Activated CD8-positive, alpha-beta memory T cell treated with anti-CD3 and anti-CD28 coated beads for 36 hours (primary cell): ENCODE measurements around the gene CACNA1B. TPM values are rescaled to one million over a fixed set of nuclear protein-coding genes. Genes with fewer than 3 reads are reported as not detected.

Experiments
- CTCF ChIA-PET: fragments of 350-600 bp; sonication (Branson Sonifier 250); formaldehyde crosslinking; loops from one replicate; lab custom pipeline; 2021; ENCODE audit warnings: antibody characterized with exemption; lab: Charles Lee
- POLR2A ChIA-PET: fragments of 350-600 bp; sonication (Branson Sonifier 250); formaldehyde crosslinking; loops from one replicate; lab custom pipeline; 2021; ENCODE audit warnings: antibody characterized with exemption; lab: Charles Lee
- total RNA-seq, 2 experiments: library from RNA; stranded (reverse); gene quantifications; one replicate each; pipeline ENCODE4 v1.2.3, GENCODE V29; 2021

Gene CACNA1B
- total RNA-seq, 2 experiments from 2014 or later, result not detected

DNA sequence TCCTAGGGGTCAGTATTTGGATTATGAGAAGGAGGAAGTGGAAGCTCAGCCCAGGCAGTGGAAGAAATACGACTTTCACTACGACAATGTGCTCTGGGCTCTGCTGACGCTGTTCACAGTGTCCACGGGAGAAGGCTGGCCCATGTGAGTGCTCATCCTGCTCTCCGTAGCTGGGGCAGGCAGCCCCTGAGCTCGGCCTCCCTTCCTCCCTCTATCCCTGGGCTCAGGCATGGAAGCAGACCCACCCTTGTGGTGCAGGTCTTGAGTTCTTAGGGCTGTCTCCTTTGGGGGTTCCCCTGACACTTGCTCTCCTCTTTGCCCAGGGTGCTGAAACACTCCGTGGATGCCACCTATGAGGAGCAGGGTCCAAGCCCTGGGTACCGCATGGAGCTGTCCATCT, 180.1 kb downstream of the CACNA1B start:
- CTCF ChIA-PET, result no interaction called here
- POLR2A ChIA-PET, result no interaction called here

DNA sequence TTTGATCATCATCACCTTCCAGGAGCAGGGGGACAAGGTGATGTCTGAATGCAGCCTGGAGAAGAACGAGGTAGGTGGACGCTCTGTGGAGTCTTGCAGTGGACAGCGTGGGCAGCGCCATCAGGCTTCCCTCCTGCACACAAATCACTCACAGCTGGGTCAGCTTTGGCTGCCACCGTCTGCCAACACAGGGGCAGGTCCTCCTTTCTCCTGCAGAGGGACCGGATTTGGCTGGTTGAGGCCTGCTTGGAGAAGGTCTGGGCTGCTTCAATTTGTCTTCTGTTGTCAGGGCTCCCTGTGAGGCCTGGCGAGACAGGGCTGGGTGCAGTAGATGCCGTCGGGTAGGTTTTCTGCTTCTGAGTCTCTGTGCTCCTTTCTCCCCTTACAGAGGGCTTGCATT, 180.6 kb downstream of the CACNA1B start:
- ChIA-PET CTCF (no interaction called here), POLR2A (no interaction called here)

DNA sequence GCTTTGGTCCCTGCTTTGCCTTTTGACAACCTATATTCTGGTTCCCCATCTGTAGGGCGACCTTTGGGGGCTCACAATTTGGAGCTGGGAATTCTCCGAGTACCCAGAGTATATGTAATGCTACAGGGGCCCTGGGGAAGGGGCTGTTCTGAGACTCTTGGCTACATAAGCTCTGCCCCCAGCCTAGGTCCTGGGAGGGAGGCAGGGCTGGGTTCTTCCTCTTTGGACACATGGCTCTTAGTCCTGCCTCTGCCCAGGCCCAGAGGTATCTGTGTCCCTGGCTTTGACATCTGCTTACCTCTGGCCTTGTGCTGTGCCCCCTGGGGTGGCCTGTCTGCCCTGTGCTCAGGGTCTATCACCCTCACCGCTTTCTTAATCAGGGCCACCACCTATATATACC, 181.6 kb downstream of the CACNA1B start:
- ChIA-PET CTCF (no interaction called here), POLR2A (no interaction called here)

DNA sequence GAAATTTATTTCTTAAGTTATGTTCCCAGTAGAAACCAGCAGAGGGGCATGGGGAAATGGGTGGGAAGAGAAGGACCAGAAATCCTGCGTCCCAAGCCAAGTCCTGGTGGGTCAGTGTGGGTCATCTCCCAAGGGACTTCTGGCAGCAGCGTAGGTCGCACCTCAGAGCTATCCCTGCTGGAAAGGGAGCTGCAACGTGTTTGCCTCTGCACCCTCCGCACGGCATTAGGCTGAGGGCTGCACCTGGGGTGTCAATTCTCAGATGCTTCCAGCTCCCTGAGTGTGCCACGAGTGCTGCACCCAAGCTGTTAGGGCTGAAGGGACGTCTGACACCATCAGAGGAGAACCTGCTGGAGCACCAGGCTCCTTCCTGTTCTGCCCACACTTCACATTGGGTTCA, 182.8 kb downstream of the CACNA1B start:
- ChIA-PET POLR2A (no interaction called here), CTCF (interaction anchor here (1.1 kb wide), 1 partner anchor 28 kb away, joined by 3 read pairs; no protein-coding TSS in a partner anchor)

DNA sequence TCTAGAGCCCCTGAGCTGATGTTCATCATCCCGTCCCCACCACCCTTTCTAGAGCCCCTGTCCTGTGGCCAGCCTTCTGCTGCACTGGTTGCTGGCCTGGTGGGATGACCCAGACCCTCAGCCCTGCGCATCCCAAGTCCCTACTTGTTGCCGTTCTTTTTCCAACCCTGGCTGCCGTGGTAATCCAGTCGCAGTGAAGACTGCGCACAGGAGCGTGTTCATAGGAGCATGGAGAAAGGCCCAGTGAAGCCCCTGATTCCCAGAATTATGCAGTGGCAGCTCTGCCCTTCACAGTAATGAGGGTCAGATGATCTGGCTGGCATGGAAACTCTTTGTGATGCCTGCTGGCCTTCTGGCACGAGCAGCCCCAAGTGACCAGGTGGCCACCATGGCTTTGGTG, 183.3 kb downstream of the CACNA1B start:
- POLR2A ChIA-PET, result no interaction called here
- CTCF ChIA-PET, result interaction anchor here (1.1 kb wide), 1 partner anchor 28 kb away, joined by 3 read pairs; no protein-coding TSS in a partner anchor

DNA sequence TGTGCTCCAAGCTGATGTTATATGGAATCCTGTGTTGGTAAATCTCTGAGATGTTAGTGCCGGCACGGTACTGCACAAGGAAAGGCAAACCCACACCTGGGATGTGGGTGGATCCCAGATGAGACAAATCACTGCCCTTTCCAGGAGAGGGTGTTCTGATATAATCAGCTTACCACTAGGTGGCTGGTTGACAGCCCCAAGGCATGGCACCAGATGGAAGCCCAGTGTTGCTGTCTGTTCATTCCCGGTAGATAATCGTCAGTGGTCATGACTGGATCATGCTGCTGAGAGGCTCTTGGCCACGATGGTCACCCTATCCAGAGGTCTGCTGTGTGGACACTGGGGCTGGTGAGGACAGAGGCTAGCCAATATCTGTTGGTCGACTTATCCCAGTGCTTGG, 184.0 kb downstream of the CACNA1B start:
- CTCF ChIA-PET, result no interaction called here
- POLR2A ChIA-PET, result no interaction called here

DNA sequence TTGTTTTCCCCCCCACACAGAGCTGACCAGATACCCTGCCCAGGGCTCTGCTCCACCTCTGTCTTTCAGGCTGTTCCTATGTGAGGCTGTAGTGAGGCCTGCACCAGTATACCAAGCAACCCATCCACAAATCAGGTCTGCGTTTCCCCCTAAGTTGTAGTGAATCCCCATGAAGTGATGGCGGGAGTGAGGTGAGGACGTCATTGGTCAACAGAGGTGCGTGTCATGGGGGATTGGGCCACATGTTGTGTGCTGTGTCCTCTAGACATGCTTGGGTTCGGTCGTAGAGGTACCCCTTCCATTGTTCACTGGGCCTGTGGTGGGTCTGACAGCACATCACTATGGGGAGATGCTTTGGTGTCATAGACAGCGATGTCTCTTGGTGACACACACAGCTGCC, 184.6 kb downstream of the CACNA1B start:
- POLR2A ChIA-PET, result no interaction called here
- CTCF ChIA-PET, result no interaction called here

DNA sequence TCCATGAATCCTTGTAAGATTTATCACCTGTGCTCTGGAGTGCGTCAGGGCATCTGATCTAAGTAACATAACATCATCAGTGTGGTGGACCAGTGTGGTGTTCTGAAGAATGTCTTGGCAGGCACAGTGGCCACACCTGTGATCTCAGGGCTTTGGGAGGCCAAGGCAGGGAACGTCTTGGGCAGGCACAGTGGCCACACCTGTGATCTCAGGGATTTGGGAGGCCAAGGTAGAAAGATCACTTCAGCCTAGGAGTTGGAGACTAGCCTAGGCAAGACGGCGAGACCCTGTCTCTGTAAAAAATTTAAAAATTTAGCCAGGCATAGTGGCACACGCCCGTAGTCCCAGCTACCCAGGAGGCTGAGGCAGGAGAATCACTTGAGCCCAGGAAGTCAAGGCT, 185.5 kb downstream of the CACNA1B start:
- ChIA-PET CTCF (no interaction called here), POLR2A (no interaction called here)

DNA sequence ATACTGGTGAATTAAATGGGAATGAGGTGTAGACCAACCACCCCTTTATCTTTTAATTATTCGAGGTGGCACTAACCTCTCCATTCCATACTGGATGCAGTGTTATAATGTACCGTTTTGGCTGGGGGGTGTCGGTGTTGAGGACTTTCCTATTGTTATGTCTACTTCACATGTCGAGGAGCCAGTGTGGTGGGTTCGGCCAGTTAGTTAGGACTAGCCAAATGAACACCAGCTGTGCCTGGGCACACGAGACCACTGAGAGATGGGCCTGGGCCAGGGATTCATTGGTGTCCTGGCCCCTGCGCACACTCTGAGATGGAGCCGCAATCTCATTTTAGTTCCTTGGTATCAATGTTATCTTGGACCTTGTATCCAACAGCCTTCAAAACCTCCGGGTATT, 186.2 kb downstream of the CACNA1B start:
- CTCF ChIA-PET, result no interaction called here

DNA sequence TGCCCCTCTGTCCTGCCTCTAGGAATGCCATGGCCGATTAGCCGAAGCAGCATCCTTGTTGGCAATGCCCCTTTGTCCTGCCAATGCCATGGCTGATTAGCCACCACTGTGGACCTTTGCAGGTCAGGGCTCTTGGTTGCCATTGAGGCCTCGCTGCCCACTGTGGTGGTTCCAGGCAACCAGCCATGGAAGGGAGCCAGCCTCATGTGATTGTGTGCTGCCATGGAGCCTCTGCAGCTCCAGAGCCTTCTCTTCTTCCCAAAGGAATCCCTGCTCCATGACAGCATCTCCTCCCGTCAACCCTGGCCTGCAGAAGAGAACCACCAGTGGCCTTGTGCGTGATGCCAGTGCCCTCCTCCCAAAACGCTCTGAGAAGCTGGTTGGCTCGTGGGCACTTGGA, 187.0 kb downstream of the CACNA1B start:
- POLR2A ChIA-PET, result no interaction called here
- CTCF ChIA-PET, result no interaction called here

More for the DNA sequence above, 186.2 kb downstream of the CACNA1B start:
- POLR2A ChIA-PET, result no interaction called here

DNA sequence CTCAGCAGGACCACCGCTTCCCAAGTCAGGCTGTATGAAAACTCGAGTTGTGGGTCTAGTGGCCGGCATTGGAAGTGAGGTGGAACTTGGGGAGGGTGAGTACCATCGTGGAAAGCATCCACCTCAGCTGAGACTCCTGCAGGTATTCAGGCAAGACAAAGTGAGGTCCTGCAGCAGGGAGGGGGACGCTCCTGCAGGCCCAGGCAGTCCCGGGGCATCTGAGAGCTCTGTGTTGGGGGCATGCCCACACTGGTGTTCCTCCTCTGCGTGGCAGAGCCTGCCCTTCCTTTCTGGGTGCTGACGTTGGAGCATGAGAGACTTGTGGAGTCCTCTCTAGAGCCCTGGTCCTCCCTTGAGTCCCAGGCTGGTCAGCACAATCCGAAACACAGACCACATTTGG, 187.7 kb downstream of the CACNA1B start:
- POLR2A ChIA-PET, result no interaction called here
- CTCF ChIA-PET, result no interaction called here

DNA sequence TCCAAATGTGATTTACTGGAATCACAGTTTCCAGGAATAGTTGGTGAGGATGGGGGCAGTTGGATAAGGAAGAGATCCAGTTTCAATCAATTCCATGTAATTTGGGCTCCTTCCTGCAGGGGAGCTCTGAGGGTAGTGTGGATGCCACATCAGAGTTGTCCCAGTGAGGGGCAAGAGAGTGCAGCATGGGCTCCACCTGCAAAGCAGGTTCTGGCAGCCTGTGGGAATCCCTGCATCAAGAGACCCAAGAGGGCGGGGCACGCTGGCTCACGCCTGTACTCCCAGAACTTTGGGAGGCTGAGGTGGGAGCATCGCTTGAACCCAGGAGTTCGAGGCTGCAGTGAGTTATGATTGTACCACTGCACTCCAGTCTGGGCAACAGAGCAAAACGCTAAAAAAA, 188.5 kb downstream of the CACNA1B start:
- ChIA-PET POLR2A (no interaction called here), CTCF (no interaction called here)

DNA sequence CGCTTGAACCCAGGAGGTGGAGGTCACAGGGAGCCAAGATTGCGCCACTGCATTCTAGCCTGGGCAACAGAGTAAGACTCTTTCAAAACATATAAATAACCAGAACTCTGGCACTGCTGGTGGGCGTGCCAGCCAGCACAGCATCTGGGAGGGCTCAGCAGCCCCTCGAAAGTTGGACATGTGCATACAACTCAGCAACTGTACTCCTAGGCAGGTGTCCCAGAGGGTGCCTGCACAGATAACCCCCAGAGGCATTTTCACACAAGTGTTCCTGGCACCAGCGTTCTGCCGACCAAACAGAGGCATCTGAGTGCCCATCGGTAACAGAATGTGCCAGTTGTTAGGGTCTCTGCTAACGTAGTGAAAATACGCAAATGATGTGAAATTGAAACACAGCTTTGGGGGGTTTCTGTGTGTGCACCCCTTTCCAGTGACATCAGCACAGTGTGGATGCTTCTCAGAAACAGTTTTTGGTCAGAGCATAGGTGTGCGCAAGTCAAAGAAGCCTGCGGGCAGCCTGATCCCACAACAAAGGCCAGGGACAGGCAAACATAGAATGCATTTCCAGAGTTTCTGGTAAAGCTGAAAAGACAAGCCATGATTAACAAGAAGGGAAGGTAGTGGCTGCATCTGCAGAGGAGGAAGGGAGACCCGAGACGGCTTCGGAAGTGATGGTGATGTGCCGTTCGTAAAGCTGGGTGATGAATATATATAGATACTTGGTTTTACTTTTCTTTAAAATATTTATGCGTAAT, 190.2 kb downstream of the CACNA1B start:
- CTCF ChIA-PET, result no interaction called here
- POLR2A ChIA-PET, result no interaction called here

DNA sequence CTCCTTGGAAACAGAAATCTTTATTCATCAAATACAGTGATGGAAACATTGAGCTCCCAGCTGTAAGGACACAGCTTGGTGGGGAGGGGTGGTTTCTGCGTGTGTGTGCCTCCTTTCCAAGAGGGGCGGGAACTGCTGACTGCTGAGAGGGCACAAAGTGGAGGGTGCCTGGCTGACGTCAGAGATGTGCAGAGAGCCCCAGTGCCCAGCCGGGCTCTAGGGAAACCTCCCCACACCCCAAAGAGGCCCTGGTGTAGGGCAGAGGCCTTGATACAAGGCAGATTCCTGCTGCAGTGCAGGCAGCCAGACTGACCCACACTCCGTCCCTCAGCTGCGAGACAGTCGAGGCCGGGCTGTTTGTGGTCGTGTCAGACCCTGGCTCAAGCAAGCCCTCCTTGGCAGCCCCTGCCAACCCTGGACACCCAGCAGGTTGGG, 191.0 kb downstream of the CACNA1B start:
- ChIA-PET CTCF (no interaction called here), POLR2A (no interaction called here)

DNA sequence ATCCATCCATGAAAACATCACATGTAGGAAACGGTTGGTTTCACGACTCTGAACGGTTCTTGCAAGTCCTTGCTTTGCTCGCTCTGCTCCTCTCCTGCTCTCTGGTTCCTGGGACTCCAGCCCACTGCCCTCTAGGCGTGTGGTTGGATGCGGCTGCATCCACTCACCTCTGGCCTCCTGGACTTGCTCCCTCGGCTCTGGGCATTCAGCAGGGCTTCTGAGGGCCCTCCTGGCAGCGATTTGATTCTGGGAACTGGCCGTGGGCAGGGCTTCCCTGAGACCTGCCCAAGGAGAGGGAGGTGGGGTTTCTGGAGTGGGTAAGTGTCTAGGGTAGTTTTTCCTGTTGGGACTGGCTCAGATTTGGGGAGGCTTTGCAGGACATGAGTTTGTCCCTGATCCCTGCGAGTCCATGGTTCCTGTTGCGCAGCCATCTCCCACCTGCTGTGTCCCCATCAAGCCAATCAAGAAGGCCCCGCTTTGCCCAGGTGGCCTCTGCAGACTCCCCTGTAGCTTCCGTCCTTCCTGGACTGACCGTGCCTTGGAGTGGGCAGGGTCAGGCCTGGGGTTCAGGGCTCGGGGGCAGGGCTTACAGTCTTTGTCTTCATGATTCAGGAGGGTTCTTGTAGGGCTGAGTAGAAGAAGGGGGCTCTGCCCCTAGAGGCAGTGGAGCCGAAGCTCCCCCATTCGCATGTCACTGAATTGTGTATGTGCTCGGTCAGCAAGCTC, 192.3 kb downstream of the CACNA1B start:
- CTCF ChIA-PET, result no interaction called here

DNA sequence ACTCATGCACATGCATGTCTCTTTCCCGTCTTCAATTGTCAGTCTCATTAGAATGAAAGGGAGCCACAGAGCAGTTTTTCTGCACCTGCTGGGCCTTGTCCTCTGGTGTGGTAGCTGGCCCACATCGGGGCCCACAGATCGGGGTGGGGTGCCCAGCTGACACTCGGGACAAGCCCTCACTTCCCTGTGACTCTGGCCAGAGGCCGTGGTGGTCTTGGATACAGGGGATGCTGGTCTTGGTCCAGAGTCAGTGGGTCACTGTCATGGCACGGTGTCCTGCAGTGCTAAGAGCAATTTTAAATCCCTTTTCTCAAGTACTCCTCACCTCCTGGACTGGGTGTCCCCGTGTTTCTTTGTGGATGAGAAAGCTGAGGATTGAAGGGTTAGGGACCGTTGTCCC, 193.2 kb downstream of the CACNA1B start:
- POLR2A ChIA-PET, result no interaction called here

More for the DNA sequence above, 192.3 kb downstream of the CACNA1B start:
- POLR2A ChIA-PET, result no interaction called here

DNA sequence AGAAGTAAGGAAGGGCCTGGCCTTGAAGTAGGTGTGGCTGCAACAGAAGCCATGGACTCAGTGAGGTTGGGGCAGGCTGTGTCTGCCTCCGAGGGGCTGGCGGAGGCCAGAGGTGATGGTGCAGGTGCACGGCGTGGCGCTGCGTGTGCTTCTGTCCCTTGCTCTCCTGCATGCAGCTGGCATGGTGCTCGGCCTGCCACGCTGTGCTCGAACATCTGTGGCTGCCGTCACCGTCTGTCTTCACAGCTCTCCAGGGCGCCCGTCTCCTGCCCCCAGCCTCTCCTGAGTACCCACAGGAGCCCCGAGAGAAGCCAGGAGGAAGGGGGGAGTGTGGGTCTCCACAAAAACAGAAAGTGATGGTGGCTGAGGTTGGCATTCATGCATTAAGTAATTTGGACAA, 193.7 kb downstream of the CACNA1B start:
- CTCF ChIA-PET, result no interaction called here
- POLR2A ChIA-PET, result no interaction called here

More for the DNA sequence above, 193.2 kb downstream of the CACNA1B start:
- CTCF ChIA-PET, result no interaction called here

DNA sequence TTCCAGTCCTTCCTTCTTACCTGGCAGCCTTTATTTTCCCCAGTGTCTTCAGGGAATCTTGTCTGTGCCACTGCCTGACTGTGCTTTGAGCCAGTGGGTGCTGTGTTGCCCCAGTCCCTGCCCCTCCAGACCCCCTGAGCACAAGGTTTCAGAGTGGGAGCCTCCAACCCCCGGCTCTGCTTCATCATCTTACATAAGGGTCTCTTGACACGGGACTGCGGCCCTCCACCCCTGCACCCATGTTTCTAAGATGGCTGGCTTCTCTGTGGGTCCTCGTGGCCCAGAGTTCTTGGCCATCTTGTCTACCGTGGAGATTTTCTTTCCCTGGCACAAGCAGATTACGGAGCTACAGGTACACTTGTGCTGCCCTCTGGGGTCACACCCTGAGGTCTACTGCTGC, 194.1 kb downstream of the CACNA1B start:
- ChIA-PET CTCF (no interaction called here), POLR2A (no interaction called here)

DNA sequence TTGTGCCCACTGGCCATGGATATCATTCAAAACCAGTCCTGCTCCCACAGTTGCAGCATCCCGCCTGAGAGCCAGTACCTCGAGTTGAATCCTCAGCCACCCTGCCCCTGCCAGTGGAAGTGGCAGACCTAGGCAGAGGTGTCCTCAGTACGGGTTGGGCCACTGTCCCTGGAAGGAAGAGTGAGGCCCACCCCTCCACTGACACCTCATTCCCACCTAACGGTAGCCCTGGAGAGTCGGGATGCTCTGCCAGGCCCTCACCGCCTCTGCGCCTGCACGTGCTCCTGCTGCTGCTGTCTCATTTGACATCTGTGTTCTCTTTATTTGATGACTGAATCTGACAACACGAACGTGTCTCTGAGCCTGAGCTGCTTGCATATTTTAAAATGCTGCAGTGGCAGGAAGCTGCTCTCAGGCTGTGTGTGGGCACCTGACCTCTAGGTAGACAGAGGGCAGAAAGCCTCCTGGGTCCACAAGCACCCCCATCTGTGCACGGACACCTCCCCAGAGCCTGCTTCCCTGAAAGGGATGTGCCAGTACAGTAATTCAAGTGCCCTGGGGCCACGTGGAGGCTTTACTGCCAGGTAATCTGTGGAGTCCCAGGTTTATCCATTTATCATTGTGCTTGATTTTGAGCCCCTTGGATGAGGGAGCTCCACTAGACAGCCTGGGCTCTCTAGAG, 194.7 kb downstream of the CACNA1B start:
- POLR2A ChIA-PET, result interaction anchor here (0.6 kb wide), 1 partner anchor 57 kb away, joined by 3 read pairs; no protein-coding TSS in a partner anchor

DNA sequence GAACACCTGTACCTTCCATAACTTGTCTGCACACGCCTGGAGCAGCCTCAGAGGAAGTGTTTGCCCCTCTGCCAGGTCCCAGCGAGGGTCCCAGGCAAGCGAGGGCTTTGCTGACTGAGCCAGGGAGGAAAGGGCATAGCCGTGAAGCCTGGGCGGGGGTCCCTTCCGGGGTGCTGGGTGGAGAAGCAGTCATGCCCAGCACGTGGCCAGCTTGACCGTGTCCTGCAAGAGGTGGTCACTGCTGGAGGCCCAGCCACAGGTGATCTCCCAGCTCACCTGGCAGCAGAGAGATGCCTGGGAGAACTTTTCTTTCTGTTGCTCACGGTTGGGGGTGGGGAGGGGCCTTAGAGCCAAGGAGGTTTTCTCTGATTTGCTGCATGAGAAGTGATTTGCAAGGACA, 195.3 kb downstream of the CACNA1B start:
- CTCF ChIA-PET, result no interaction called here
- POLR2A ChIA-PET, result interaction anchor here (0.6 kb wide), 1 partner anchor 56 kb away, joined by 3 read pairs; no protein-coding TSS in a partner anchor

More for the DNA sequence above, 194.7 kb downstream of the CACNA1B start:
- CTCF ChIA-PET, result no interaction called here
